Muscle of leg (tissue), 11 donors: ENCODE data around the gene ADAMTS15. TPM values are rescaled to one million over a fixed set of nuclear protein-coding genes. Genes with fewer than 3 reads are reported as not detected.

Source experiments
- DNase-seq: peaks from one replicate; pipeline ENCODE4 v3.0.0; 2013
- H3K27ac ChIP-seq: one replicate; pipeline ENCODE4 v1.5.1; 2013; ENCODE audit warnings: mild to moderate bottlenecking, low read length, control low read depth
- H3K27me3 ChIP-seq: one replicate; pipeline ENCODE4 v1.6.1; 2013; ENCODE audit warnings: low read length; ENCODE audit not compliant: control insufficient read depth, insufficient read depth
- H3K36me3 ChIP-seq: one replicate; pipeline ENCODE4 v1.6.1; 2013; ENCODE audit warnings: low read length; ENCODE audit not compliant: control insufficient read depth, insufficient read depth
- H3K4me1 ChIP-seq: one replicate; pipeline ENCODE4 v1.6.1; 2013; ENCODE audit warnings: low read length; ENCODE audit not compliant: control insufficient read depth, insufficient read depth
- H3K4me3 ChIP-seq: one replicate; pipeline ENCODE4 v1.5.1; 2013; ENCODE audit warnings: low read length, control low read depth
- H3K9me3 ChIP-seq: replicated peaks from 2 replicates; pipeline ENCODE4 v1.6.1; 2013; ENCODE audit warnings: low read depth, low read length; ENCODE audit not compliant: control insufficient read depth
- WGBS: methylation state at CpG from one replicate; pipeline ENCODE4 v1.1.5; 2013; ENCODE audit warnings: missing lambda C conversion rate; ENCODE audit not compliant: insufficient coverage; 5-methylcytosine and 5-hydroxymethylcytosine counted together
- polyA plus RNA-seq, 8 donors: library from polyadenylated mRNA; unstranded; fragments of 120-200 nt; gene quantifications; one replicate each; pipeline versions ENCODE4 v1.2.1 to v1.2.3, GENCODE V29; 2013; ENCODE audit warnings: inconsistent platforms in 1 of 8, low replicate concordance in 1 of 8; ENCODE audit not compliant: insufficient read length in 8 of 8, insufficient read depth in 1 of 8
- total RNA-seq: library from RNA; stranded (reverse); fragments of 120-200 nt; gene quantifications from one replicate; pipeline ENCODE4 v1.2.4, GENCODE V29; 2013

The ADAMTS15 gene
- total and polyA plus RNA-seq, 9 donors: 17.8 to 33.4 (median 24.6) TPM

DNA sequence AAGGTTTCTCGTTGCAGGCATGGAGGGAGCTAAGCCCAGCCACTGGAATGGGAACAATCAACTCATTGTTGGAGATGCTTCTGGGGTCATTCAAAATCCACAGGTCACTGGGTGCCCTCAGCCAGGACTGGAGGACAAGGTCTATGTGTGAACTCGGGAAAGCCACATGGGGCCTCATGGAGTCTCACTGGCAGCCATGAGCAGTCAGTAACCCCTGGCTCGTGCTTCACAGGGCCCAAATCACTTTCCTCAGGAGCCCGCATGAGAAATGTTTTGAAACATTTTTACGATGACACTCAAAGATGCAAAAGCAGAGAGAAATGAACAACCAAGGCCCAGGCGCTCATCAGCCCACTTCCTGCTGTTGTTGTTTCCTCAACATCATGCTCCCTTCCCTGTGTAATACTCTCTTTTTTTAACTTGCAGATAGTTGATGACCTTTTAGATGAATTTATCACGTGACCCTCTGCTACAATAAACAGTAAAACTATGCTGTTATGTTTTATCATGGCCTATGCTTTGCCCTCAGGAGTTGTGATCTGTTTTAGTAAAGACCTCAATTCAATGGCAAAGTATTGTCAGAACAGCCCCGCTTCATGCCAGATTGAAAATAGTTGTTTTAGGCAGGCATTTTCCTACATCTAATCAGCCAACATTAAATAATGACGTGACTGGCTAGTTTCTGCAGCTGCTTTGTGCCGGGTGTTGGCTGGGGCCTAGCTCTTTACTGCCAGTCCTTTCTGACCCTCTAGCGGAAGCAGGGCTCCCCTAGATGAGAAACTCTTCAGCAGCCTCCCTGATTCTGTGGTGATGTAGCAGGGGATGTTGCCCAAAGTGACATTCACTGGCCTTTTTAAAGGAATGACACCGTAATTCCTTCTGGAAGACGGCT is 39.7 kb downstream of the ADAMTS15 start:
- WGBS: 83% methylated on average over 8 of the region's 13 CpGs
- no peaks in the 10 kb centered on the region for H3K9me3 ChIP-seq
- H3K27ac ChIP-seq: no peak overlapping the region
- no peak for DNase-seq
- peaks cover 3% of the 10 kb centered on the region for H3K4me1 ChIP-seq
- H3K4me3 ChIP-seq: no peak overlapping the region
- peaks cover 2% of the 10 kb centered on the region for H3K36me3 ChIP-seq
- no peaks in the 10 kb centered on the region for H3K27me3 ChIP-seq

DNA sequence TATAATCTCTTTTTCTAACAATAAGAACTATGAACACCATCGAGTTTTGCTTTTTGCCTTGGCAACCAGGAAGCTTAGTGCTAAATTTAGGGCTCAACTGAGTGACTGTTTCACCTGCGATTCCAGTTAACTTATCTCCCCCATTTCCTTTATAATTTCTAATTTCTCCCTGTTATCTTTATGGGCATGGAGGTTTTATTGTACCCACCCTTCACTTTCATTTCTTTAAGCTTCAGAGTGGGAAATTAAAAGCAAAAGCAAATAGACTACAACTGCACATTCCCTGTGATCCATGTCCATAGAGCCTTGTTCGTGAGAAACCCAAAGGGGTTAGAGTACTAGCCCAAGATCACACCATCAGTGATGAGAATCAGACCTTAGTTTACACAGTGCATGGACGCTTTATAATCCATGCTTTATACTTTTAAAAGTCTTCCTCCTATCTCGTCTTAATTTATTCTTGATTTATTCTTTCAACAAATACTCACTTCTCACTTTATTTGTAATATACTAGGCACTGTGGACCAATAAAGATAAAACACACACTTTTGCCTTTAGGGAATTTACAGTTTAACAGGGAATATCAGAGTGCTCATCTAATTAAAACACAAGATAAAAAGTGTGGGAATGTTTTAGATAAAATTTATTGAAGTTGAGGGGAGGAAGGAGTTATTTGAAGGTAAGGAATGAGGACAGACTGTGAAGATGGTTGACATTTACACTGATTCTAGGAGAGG is 40.6 kb downstream of the ADAMTS15 start:
- Histone ChIP-seq H3K4me1 (peaks cover 3% of the 10 kb centered on the region), H3K4me3 (no peak overlapping the region), H3K27ac (no peak overlapping the region), H3K36me3 (peaks cover 2% of the 10 kb centered on the region), H3K9me3 (no peaks in the 10 kb centered on the region), H3K27me3 (no peaks in the 10 kb centered on the region)
- whole genome bisulfite sequencing: 86% methylated on average over 1 of the region's 5 CpGs
- DNase-seq: no peak

DNA sequence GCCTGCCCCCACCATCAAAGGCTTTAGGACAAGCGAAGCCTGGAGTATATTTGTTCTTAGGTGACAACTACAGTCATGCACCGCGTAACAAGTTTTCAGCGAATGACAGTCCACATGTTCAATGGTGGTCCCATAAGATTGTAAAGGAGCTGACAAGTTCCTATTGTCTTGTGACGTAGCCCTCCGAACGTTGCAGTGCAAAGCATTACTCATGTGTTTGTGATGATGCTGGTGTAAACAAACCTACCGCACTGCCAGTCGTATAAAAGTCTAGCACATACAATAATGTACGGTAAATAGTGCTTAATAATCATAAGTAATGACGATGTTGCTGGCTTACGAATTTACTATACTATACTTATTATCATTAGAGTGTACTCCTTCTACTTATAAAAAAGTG is 41.3 kb downstream of the ADAMTS15 start:
- Histone ChIP-seq H3K9me3 (no peaks in the 10 kb centered on the region), H3K4me1 (peaks cover 3% of the 10 kb centered on the region), H3K27me3 (no peaks in the 10 kb centered on the region), H3K36me3 (peaks cover 2% of the 10 kb centered on the region), H3K4me3 (no peak overlapping the region), H3K27ac (no peak overlapping the region)
- 80% methylated on average over 3 of the region's 12 CpGs for WGBS
- DNase-seq: no peak

DNA sequence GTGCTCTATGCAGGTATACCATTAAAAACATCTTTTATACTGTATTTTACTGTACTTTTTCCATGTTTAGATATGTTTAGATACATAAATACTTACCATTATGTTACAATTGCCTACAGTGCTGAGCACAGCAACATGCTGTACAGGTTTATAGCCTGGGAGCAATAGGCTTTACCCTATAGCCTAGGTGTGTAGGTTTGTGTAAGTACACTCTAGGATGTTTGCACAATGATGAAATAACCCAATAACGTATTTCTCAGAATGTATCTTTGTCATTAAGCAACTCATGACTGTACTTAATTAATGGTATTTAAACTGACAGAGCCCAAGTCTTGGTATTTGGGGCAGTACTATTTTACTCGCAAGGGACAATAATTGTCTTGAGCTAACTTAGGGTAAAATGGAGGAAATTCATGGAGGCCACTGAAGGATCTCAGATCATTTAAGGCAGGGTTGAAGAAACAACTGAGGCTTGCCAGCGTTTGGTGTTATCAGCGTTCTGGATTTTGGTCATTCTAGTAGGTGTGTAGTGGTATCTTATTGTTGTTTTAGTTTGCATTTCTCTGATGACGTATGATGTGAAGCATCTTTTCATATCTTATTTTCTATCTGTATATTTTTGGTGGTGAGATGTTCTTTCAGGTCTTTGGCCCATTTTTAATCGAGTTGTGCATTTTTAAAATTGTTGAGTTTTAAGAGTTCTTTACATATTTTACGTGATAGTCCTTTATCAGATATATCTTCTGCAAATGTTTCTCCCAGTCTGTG is 42.4 kb downstream of the ADAMTS15 start:
- Histone ChIP-seq H3K4me3 (no peak overlapping the region), H3K27ac (no peak overlapping the region), H3K36me3 (peaks cover 2% of the 10 kb centered on the region), H3K9me3 (no peaks in the 10 kb centered on the region), H3K4me1 (peaks cover 3% of the 10 kb centered on the region), H3K27me3 (no peaks in the 10 kb centered on the region)
- no CpG with 5 or more reads among the region's 7 CpGs for WGBS
- DNase-seq: no peak

DNA sequence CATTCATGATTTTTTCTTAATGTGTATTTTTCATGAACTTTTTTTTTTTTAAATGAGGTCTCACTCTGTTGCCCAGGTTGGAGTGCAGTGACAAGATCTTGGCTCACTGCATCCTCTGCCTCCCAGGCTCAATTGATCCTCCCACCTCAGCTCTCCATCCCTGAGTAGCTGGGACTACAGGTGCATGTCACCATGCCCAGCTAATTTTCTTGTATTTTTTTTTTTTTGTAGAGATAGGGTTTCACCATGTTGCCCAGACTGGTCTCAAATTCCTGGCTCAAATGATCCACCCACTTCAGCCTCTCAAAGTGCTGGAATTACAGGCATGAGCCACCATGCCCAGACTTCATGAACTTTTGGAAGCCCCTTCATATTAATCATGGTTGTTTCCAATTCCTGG is 49.7 kb downstream of the ADAMTS15 start:
- Histone ChIP-seq H3K36me3 (no peaks in the 10 kb centered on the region), H3K27ac (no peak overlapping the region), H3K27me3 (no peaks in the 10 kb centered on the region), H3K9me3 (no peaks in the 10 kb centered on the region), H3K4me3 (no peak overlapping the region), H3K4me1 (no peaks in the 10 kb centered on the region)
- DNase-seq: no peak

DNA sequence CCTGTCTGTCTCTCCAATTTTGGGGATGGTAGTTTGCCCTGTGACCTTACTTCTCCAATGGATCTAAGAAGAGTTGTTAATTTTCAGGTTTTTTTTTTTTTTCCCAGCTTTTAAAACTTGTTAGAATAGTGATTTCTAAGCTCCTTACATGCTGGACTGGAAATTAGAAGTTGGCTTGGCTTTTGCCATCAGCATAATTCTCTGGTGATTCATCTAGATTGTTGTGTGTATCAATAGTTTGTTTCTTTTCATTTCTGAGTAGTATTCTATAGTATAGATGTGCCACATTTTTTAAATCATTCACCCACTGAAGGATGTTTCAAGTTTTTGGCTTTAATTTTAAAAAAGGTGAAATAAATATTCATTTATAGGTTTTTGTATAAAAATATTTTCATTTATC is 51.4 kb downstream of the ADAMTS15 start:
- H3K36me3 ChIP-seq: no peaks in the 10 kb centered on the region
- no peak for DNase-seq
- H3K27me3 ChIP-seq: no peaks in the 10 kb centered on the region
- no peaks in the 10 kb centered on the region for H3K9me3 ChIP-seq
- no peak overlapping the region for H3K4me3 ChIP-seq
- H3K27ac ChIP-seq: no peak overlapping the region
- H3K4me1 ChIP-seq: no peaks in the 10 kb centered on the region

DNA sequence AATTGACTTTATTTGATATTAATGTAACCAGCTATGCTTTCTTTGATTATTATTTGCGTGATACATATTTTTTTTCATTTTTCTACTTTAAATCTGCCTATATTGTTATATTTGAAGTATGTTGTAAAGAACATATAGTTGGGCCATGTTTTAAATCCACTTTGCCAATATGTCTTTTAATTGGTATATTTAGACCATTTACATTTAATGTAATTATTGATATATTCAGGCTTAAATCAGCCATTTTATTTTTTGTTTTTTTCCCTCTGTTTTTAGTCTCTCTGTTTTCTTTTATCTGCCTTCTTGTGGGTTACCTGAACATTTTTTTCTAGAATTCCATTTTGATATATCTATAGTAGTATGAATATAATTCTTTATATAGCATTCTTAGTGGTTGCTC is 55.9 kb downstream of the ADAMTS15 start:
- DNase-seq: no peak
- WGBS: no CpG with 5 or more reads among the region's 1 CpG
- H3K4me1 ChIP-seq: no peaks in the 10 kb centered on the region
- H3K27ac ChIP-seq: no peak overlapping the region
- no peak overlapping the region for H3K4me3 ChIP-seq
- H3K36me3 ChIP-seq: no peaks in the 10 kb centered on the region
- no peaks in the 10 kb centered on the region for H3K27me3 ChIP-seq
- H3K9me3 ChIP-seq: no peaks in the 10 kb centered on the region

DNA sequence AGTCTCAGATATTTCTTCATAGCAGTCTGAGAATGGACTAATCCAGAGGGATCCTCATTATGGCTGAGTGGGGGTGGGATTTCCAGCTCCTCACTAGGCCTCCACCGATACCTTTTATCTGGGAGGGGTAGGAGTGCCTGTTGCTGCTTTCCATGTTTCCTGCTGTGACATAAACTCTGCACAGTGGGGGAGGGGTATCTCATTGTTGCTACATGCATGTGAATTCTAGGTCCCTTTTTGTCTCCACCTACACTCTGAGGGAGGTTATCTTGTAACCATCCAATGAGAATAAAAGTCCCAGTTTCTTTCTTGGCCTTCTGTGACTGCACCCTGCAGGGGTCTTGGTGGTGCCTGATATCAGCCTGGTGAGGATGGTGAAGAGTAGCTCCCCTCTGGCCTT is 60.5 kb downstream of the ADAMTS15 start:
- no peak for DNase-seq
- Histone ChIP-seq H3K4me3 (no peak overlapping the region), H3K27ac (no peak overlapping the region), H3K27me3 (no peaks in the 10 kb centered on the region), H3K36me3 (no peaks in the 10 kb centered on the region), H3K9me3 (no peaks in the 10 kb centered on the region), H3K4me1 (peaks cover 13% of the 10 kb centered on the region)
- WGBS: no CpG with 5 or more reads among the region's 1 CpG

DNA sequence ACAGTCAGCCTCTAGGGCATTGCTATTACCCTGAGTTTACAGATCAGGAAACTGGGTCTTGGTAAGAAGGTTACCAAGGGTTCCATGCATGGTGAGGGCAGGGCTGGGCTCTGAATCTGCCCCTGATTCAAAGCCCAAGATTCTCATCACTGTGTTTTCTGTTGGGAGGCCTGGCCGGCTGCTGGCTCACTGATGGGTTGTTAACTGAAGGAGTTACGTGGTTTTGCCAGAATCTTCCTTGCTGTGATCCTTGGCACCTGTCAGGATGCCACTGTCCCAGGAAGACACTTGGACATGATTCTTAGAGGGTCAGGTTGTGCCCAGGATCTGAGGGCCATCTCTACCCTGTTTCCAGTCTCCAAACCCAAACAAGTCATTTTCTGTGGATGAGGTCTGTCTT is 61.5 kb downstream of the ADAMTS15 start:
- Histone ChIP-seq H3K27ac (no peak overlapping the region), H3K36me3 (no peaks in the 10 kb centered on the region), H3K4me1 (peaks cover 14% of the 10 kb centered on the region), H3K9me3 (no peaks in the 10 kb centered on the region), H3K27me3 (no peaks in the 10 kb centered on the region), H3K4me3 (no peak overlapping the region)
- WGBS: 80% methylated on average over 2 of the region's 2 CpGs
- no peak for DNase-seq

DNA sequence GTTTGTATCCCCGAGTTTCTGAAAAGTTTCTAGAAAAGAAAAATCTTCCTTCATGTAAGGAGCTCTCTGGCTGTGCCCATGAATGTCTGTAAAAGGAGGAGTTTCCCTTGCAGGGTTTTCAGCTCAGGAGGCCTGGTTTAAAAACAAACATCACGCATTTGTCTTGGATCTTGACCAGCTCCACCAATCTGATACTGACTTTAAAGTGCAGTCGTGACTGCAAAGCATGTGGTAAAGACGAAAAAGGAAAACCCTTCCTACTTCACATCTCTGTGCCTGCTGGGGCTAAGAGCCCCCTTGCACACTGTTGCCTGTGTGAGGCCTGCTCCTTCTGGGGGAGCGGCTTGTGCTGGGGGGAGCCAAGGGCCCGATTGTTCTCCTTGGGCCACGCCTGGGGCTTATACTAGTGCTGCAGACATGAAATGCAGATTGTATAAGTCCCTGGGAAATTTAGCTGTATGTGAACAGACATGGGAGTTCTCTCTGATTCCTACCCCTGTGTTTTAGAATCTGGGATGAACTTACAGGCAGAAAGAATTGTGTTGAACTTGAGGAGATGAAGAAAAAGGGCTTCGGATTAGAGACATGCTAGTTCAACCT is 62.1 kb downstream of the ADAMTS15 start:
- Histone ChIP-seq H3K9me3 (no peaks in the 10 kb centered on the region), H3K4me3 (no peak overlapping the region), H3K4me1 (peaks cover 17% of the 10 kb centered on the region), H3K27me3 (no peaks in the 10 kb centered on the region), H3K36me3 (no peaks in the 10 kb centered on the region), H3K27ac (no peak overlapping the region)
- 63% methylated on average over 5 of the region's 8 CpGs for WGBS
- DNase-seq: no peak
